BLaER1 (cell line): ENCODE data around the gene ARPP19.
A peak's percentile ranks its signal among the peaks of the same experiment; 100 is the strongest.

ENCODE experiments used
- H3K27ac ChIP-seq: shearing (Covaris generic); formaldehyde crosslinking; 2 replicates; pipeline ENCODE4 v1.8.1; 2022
- H3K27me3 ChIP-seq: shearing (Covaris generic); formaldehyde crosslinking; 2 replicates; pipeline ENCODE4 v1.8.1; 2022
- H3K36me3 ChIP-seq: shearing (Covaris generic); formaldehyde crosslinking; 2 replicates; pipeline ENCODE4 v1.8.1; 2022
- H3K4me1 ChIP-seq: shearing (Covaris generic); formaldehyde crosslinking; 2 replicates; pipeline ENCODE4 v1.8.1; 2022
- H3K4me2 ChIP-seq: shearing (Covaris generic); formaldehyde crosslinking; 2 replicates; pipeline ENCODE4 v1.8.1; 2022
- H3K4me3 ChIP-seq: shearing (Covaris generic); formaldehyde crosslinking; 2 replicates; pipeline ENCODE4 v1.8.1; 2022
- H3K9ac ChIP-seq: shearing (Covaris generic); formaldehyde crosslinking; 2 replicates; pipeline ENCODE4 v1.8.1; 2022
- H3K9me3 ChIP-seq: shearing (Covaris generic); formaldehyde crosslinking; 2 replicates; pipeline ENCODE4 v1.8.1; 2022
- H4K20me1 ChIP-seq: shearing (Covaris generic); formaldehyde crosslinking; 2 replicates; pipeline ENCODE4 v1.8.1; 2022
- Cebpa-rat ChIP-seq: shearing (Covaris generic); IDR thresholded peaks from 2 replicates; pipeline ENCODE4 v1.8.1; 2022

Gene ARPP19

GRCh38 chr15:52503788-52504496 is 64.9 kb downstream of the ARPP19 start:
- H3K4me3 ChIP-seq, result no peak overlapping the region
- H3K4me2 ChIP-seq, result peak overlapping the region; percentile 44
- H3K27me3 ChIP-seq, result no peaks in the 10 kb centered on the region
- H3K9ac ChIP-seq, result no peak overlapping the region
- no peaks in the 10 kb centered on the region for H3K9me3 ChIP-seq
- peaks cover 5% of the 10 kb centered on the region; the same call in 1 of the 2 replicates for H3K36me3 ChIP-seq
- no peak overlapping the region for H3K27ac ChIP-seq
- H3K4me1 ChIP-seq, result peaks cover 14% of the 10 kb centered on the region
- H4K20me1 ChIP-seq, result peaks cover 34% of the 10 kb centered on the region; the same call in 1 of the 2 replicates
- TF ChIP-seq Cebpa-rat, result no peak

- Histone ChIP-seq H3K4me2 (no peak overlapping the region), H4K20me1 (peaks cover 23% of the 10 kb centered on the region; the same call in 1 of the 2 replicates), H3K9ac (no peak overlapping the region), H3K27ac (no peak overlapping the region), H3K9me3 (no peaks in the 10 kb centered on the region), H3K4me1 (peaks cover 14% of the 10 kb centered on the region), H3K27me3 (no peaks in the 10 kb centered on the region), H3K36me3 (peaks cover 5% of the 10 kb centered on the region; the same call in 1 of the 2 replicates), H3K4me3 (no peak overlapping the region)
- TF ChIP-seq Cebpa-rat, result no peak
Measured at GRCh38 chr15:52502608-52503007, 66.2 kb downstream of the ARPP19 start.

GRCh38 chr15:52499506-52499905 is 69.3 kb downstream of the ARPP19 start:
- H3K4me1 ChIP-seq, result peaks cover 12% of the 10 kb centered on the region
- H3K4me3 ChIP-seq, result no peak overlapping the region
- H3K4me2 ChIP-seq, result no peak overlapping the region
- H4K20me1 ChIP-seq, result no peaks in the 10 kb centered on the region; the same call in 1 of the 2 replicates
- H3K27ac ChIP-seq, result no peak overlapping the region
- H3K27me3 ChIP-seq, result no peaks in the 10 kb centered on the region
- TF ChIP-seq Cebpa-rat, result no peak
- H3K9me3 ChIP-seq, result no peaks in the 10 kb centered on the region
- no peak overlapping the region for H3K9ac ChIP-seq
- H3K36me3 ChIP-seq, result peaks cover 5% of the 10 kb centered on the region; the same call in 1 of the 2 replicates

- Histone ChIP-seq H3K9me3 (no peaks in the 10 kb centered on the region), H3K4me3 (no peak overlapping the region), H3K36me3 (peaks cover 5% of the 10 kb centered on the region; the same call in 1 of the 2 replicates), H3K4me1 (peaks cover 4% of the 10 kb centered on the region), H4K20me1 (no peaks in the 10 kb centered on the region; the same call in 1 of the 2 replicates), H3K27me3 (no peaks in the 10 kb centered on the region), H3K4me2 (no peak overlapping the region), H3K27ac (no peak overlapping the region), H3K9ac (no peak overlapping the region)
- TF ChIP-seq Cebpa-rat, result no peak
Measured at GRCh38 chr15:52498706-52499105, 70.1 kb downstream of the ARPP19 start.
